Activated T-helper 17 cell treated with anti-CD3 and anti-CD28 coated beads, Interleukin-2, amount 50 U/mL, for 72 hours (primary cell): ENCODE results near the gene UGT8. TPM values are rescaled to one million over a fixed set of nuclear protein-coding genes. Genes with fewer than 3 reads are reported as not detected.
"Not testable (repeated sequence)": the region's sequence is repeated elsewhere in the genome, so short reads cannot be mapped to it uniquely, and the experiment has no call there.

ENCODE experiments used
- ATAC-seq: fragments of 150-1000 bp; cut with Tn5 transposase; replicated peaks from 2 replicates; pipeline ENCODE4 v1.10.0; 2021; ENCODE audit warnings: mild to moderate bottlenecking, moderate library complexity
- H3K27ac Mint-ChIP-seq: one replicate; pipeline ENCODE4 v1.8.0; 2022; ENCODE audit warnings: mixed read lengths
- H3K27me3 Mint-ChIP-seq: one replicate; pipeline ENCODE4 v1.8.0; 2022; ENCODE audit warnings: mixed read lengths
- H3K36me3 Mint-ChIP-seq: one replicate; pipeline ENCODE4 v1.8.0; 2022; ENCODE audit warnings: low read depth, mild to moderate bottlenecking, mixed read lengths
- H3K4me1 Mint-ChIP-seq: one replicate; pipeline ENCODE4 v1.8.0; 2022; ENCODE audit warnings: mixed read lengths
- H3K4me3 Mint-ChIP-seq: one replicate; pipeline ENCODE4 v1.8.0; 2022; ENCODE audit warnings: mild to moderate bottlenecking, mixed read lengths
- H3K9me3 Mint-ChIP-seq: one replicate; pipeline ENCODE4 v1.8.0; 2022; ENCODE audit warnings: mixed read lengths
- total RNA-seq, 2 donors: library from RNA; stranded (reverse); gene quantifications; one replicate each; pipeline ENCODE4 v1.2.3, GENCODE V29; 2022

The UGT8 gene, protein sequence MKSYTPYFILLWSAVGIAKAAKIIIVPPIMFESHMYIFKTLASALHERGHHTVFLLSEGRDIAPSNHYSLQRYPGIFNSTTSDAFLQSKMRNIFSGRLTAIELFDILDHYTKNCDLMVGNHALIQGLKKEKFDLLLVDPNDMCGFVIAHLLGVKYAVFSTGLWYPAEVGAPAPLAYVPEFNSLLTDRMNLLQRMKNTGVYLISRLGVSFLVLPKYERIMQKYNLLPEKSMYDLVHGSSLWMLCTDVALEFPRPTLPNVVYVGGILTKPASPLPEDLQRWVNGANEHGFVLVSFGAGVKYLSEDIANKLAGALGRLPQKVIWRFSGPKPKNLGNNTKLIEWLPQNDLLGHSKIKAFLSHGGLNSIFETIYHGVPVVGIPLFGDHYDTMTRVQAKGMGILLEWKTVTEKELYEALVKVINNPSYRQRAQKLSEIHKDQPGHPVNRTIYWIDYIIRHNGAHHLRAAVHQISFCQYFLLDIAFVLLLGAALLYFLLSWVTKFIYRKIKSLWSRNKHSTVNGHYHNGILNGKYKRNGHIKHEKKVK
- 1 to 10 TPM in 1 of 2 donors, under 1 TPM in 1; 0.82 to 1.4 TPM for total RNA-seq

DNA sequence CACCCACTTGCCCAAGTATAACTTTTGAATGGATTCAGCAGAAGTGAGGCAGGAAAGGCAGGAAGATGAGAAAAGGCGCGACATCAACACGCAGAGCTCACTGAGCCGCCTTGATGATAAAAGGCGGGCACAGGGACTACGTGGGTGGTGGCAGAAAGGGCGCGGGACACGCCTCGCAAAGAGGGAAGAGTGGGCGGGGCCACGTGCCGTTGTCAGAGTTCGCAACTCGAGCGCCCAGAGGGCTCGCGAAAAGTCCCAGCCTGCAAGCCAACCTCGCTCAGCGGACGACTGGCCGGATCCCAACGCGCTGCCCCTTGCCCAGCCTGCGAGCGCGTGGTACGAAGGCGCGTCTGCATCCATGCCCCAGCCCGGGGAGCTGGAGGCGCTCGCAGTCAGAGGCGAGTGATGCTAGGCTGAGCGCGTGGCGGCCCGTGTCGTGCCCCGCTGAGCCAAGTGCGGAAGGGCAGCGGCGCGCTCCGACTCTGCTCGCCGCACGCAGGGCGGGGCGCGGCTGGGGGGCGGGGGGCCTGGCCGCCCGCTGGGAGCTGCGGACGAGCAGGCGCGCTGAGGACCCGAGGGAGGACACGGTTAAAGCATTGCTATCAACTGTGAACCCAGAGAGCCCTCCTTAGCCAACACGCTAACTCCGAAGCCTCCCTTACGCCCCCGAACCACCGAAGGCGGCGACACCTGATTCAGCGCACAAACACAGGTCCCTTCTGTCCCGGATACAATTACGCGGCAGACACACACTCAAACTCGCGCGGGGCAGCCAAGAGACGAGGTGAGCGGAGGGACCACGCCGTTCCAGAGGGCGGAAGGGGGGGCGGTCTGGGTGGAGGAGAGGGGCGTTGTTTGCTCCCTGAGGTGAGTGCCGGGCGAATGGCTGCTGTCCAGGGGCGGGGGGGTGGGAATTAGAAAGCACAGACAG is at the start of gene UGT8:
UGT8 (plus strand) TSS at position 617 of the 931 bp plus-strand sequence. CDS start 24,074 bp downstream, outside the sequence.
- Mint-ChIP-seq H3K36me3 (no peaks in the 10 kb centered on the region), H3K27ac (no peak within 1 kb of the TSS), H3K4me3 (peak within 1 kb of the TSS; percentile 70), H3K4me1 (no peaks in the 10 kb centered on the region), H3K27me3 (peaks cover 26% of the 10 kb centered on the region), H3K9me3 (no peaks in the 10 kb centered on the region)
- ATAC-seq: peak; percentile 72

DNA sequence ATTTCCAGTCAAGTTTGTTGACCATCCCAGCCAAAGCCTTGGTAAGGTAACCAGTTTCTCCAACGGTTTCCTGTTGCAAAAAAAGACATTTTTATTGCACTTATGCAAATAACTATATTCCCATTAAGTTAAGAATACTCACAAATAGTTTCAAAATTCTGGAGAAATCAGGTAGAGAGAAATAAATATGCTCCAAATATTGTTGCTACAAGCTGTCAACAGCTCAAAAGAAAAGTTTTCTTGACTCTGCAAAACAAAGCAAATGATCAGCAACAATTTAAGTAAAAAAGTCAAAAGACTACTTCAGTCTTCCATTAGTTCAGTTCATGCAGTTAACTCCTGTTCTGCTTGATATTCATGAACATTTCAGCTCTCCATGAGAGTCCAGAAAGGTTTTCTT is 49.0 kb upstream of the UGT8 start:
- peaks cover 13% of the 10 kb centered on the region for H3K27me3 Mint-ChIP-seq
- H3K4me3 Mint-ChIP-seq: no peak overlapping the region
- peaks cover 9% of the 10 kb centered on the region for H3K9me3 Mint-ChIP-seq
- ATAC-seq: no peak
- H3K36me3 Mint-ChIP-seq: no peaks in the 10 kb centered on the region
- H3K4me1 Mint-ChIP-seq: no peaks in the 10 kb centered on the region
- H3K27ac Mint-ChIP-seq: no peak overlapping the region

DNA sequence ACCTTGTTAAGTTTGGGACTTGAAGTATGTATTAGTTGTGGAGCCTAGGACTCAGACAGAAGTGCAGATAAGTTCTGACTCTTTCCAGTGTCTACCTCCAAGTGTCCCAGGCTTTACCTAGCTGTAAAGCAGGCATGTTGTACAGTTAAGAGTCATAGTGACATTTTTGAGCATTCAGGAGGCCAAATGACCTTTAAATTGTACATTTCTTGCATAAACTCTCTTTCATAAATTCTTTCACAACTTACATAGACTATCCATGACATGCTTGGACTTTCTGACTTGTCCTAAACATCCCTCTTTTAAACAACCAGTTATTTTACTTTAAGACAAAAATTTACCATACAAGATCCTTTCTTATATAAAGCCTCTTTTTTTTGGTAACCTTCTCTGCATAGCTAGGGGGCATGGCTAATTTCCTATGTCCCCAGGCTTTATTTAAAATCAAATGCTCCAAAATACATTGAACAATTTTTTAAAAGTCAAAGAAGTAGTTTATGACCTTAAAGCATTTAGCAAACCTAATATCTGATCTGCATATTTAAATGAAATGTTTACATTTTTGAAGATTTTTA is 40.1 kb upstream of the UGT8 start:
- Mint-ChIP-seq H3K27me3 (peaks cover 4% of the 10 kb centered on the region), H3K9me3 (peaks cover 6% of the 10 kb centered on the region), H3K36me3 (no peaks in the 10 kb centered on the region), H3K4me1 (no peaks in the 10 kb centered on the region), H3K4me3 (no peak overlapping the region), H3K27ac (no peak overlapping the region)
- ATAC-seq: no peak

DNA sequence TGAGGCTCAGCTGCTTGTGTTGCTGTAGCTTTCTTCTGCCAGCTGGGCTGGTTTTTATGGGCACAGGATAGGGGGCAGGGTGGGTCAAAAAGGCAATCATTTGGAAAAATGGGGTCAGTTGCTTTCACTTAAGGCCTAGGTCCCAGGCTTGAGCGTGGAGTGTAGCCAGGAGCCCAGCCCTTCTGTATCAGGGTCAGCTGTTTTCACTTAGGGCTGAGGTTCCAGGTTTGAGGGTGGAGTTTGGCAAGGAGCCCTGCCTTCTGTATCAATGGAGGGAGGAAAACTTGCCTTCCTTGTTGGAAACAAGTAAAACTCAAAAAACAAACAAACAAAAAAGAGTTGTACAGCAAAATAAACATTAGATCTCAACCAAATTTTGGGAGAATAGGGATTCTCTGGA is 37.0 kb upstream of the UGT8 start:
- H3K9me3 Mint-ChIP-seq: peaks cover 6% of the 10 kb centered on the region
- H3K36me3 Mint-ChIP-seq: no peaks in the 10 kb centered on the region
- no peak for ATAC-seq
- no peak overlapping the region for H3K4me3 Mint-ChIP-seq
- H3K27ac Mint-ChIP-seq: no peak overlapping the region
- peaks cover 4% of the 10 kb centered on the region for H3K27me3 Mint-ChIP-seq
- H3K4me1 Mint-ChIP-seq: no peaks in the 10 kb centered on the region

DNA sequence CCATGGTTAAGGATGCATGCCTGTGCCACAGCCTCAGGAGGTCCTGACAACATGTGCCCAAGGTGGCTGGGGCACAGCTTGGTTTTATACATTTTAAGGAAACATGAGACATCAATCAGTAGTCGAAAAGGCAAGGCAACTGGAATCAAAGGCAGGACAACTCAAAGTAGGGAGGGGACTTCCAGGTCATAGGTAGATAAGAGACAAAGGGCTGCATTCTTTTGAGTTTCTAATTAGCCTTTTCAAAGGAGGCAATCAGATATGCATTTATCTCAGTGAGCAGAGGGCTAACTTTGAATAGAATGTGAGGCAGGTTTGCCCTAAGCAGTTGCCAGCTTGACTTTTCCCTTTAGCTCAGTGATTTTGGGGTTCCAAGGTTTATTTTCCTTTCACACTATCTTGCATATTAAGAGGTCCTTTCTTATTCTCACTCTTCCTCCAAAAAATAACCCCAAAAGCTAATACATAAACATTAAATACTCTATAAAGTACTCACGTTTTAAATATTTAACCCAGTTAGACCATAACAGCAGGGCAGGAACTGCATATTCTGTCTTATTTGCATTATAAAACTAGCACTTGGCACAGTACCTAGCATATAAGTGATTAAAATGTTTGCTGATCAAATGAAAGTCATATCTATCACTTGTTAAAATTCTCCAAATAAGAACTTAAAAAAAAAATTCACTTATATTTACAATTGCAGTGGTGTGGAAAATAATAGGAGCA is 36.3 kb upstream of the UGT8 start:
- ATAC-seq: no peak
- no peak overlapping the region for H3K4me3 Mint-ChIP-seq
- no peaks in the 10 kb centered on the region for H3K36me3 Mint-ChIP-seq
- H3K4me1 Mint-ChIP-seq: no peaks in the 10 kb centered on the region
- peaks cover 6% of the 10 kb centered on the region for H3K9me3 Mint-ChIP-seq
- H3K27ac Mint-ChIP-seq: no peak overlapping the region
- H3K27me3 Mint-ChIP-seq: peaks cover 4% of the 10 kb centered on the region

DNA sequence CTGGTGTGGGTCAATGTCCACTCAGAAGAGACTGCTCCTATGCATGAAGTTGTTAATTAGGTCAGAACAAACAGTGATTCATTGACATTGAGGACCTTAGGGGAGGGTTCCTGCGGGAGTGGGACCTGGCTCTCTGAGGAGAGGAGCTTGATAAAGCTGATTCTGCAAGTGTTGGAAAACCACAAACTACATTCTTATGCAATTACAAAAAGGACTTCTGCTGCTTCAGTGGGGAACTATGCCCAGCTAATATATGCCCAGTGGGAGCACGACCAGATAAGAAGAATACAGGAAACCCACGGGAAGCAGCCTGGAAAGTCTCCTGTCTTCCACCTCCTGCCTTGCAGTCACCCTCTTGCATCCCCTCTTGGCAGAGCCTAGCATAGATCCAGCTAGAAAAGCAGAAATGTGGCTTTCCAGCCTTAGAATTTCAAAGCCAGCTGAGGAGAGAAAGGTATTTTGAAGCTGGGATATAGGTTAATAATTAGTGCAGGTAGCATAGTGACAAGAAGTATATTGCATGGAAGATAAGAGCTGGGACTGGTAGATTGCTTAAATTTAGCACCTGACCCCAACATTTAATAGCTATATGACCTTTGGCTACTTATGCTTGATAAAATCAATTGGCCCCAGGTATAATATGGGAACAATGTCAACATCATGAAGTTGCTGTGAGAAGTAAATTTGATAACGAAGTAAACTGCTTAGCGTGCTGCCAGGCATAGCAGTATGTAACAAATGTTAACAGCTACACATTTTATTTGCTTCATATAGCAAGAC is 34.9 kb upstream of the UGT8 start:
- no peaks in the 10 kb centered on the region for H3K27me3 Mint-ChIP-seq
- H3K27ac Mint-ChIP-seq: no peak overlapping the region
- no peak for ATAC-seq
- no peaks in the 10 kb centered on the region for H3K36me3 Mint-ChIP-seq
- H3K4me3 Mint-ChIP-seq: no peak overlapping the region
- H3K4me1 Mint-ChIP-seq: no peaks in the 10 kb centered on the region
- no peaks in the 10 kb centered on the region for H3K9me3 Mint-ChIP-seq

DNA sequence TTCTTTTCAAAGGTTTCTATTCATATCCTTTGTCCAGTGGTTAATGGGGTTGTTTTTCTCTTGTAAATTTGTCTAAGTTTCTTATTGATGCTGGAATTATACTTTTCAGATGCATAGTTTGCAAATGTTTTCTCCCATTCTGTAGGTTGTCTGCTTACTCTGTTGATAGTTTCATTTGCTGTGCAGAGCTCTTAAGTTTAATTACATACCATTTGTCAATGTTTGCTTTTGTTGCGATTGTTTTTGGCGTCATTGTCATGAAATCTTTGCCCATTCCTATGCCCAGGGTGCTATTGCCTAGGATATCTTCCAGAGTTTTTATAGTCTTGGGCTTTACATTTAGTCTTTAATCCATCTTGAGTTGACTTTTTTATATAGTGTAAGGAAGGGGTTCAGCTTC is 21.2 kb upstream of the UGT8 start:
- no peaks in the 10 kb centered on the region for H3K4me1 Mint-ChIP-seq
- no peak overlapping the region for H3K27ac Mint-ChIP-seq
- peaks cover 17% of the 10 kb centered on the region for H3K9me3 Mint-ChIP-seq
- no peak overlapping the region for H3K4me3 Mint-ChIP-seq
- ATAC-seq: no peak
- H3K36me3 Mint-ChIP-seq: no peaks in the 10 kb centered on the region
- H3K27me3 Mint-ChIP-seq: peaks cover 26% of the 10 kb centered on the region

DNA sequence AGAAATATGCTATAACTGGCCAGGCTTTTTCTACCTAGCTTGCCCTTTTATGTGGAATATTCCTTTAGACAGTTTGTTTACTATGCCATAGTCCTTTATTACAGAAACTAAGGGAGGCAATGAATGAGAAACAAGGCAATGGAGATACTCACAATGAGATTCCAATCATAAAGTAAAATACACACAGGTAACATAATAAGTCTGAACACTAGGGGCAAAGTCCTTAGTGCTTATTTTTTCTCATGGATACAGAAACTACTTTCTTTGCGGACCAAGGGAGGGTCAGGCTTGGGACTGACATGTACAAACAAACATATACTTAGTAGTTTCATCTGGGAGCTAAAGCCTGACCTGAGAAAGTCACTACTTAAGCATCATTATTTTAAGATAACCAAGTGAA is 16.0 kb upstream of the UGT8 start:
- Mint-ChIP-seq H3K27me3 (peaks cover 23% of the 10 kb centered on the region), H3K4me1 (no peaks in the 10 kb centered on the region), H3K9me3 (peaks cover 7% of the 10 kb centered on the region), H3K36me3 (no peaks in the 10 kb centered on the region), H3K4me3 (no peak overlapping the region), H3K27ac (no peak overlapping the region)
- no peak for ATAC-seq

DNA sequence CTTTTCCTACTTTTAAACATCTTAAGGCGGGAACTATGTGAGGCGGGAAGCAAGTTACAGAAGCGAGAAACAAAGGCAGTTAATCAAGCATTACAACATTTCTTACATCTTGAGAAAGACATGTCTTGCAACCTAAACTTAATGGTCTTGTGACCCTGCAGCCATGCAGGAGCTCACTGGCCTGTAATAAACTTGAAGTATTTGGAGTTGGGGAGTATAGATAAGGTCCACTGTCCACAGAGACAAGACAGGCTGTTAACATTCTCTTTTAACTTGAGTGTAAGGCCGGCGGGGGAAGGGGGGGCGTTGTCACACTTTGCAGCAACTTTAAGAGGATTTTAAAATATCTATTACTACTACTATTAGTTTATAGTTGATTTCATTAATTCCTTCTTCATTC is 10.3 kb upstream of the UGT8 start:
- no peak for ATAC-seq
- Mint-ChIP-seq H3K4me3 (no peak overlapping the region), H3K27ac (no peak overlapping the region), H3K4me1 (no peaks in the 10 kb centered on the region), H3K27me3 (peaks cover under 1% of the 10 kb centered on the region), H3K9me3 (peaks cover 3% of the 10 kb centered on the region), H3K36me3 (no peaks in the 10 kb centered on the region)

DNA sequence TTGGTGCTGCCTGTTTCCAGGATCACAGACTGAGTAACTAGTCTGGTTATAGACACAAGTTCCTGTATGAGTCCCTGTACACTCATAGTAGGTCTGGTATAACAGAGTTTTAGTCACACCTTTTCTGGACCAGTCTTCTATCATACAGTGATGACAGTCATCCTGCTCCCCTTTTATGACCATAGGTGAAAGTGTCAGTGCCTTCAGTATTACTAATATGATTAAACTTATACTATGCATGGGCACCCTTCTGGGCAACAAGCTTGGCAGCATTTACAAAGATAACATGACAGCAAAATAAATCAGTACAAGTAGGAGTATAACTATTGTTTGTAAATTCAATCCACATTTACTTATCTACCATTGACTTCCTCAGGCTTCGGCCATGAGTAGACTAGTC is 8.2 kb upstream of the UGT8 start:
- H3K4me1 Mint-ChIP-seq, H3K27ac Mint-ChIP-seq, H3K36me3 Mint-ChIP-seq, H3K27me3 Mint-ChIP-seq, H3K4me3 Mint-ChIP-seq, H3K9me3 Mint-ChIP-seq: not testable (repeated sequence)
- ATAC-seq: peak; percentile 44

DNA sequence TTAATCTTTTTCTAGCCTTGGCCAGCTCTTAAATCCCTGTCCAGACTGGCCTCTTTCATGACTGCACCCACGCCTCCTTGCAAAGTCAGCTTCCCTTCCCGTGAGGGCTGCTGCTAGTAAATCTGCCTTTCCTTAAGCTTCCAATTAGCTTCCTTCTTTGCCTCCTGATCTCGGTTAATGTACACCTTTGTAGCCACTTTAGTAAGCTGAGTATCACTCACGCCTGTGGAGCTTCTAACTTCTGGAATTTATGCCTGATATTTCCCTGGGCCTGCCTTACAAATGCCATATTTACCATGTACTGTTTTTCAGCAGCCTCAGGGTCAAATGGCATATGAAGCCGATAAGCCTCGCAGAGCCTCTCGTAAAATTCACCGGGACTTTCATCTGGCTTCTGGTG is 5.1 kb upstream of the UGT8 start:
- no peaks in the 10 kb centered on the region for H3K4me1 Mint-ChIP-seq
- H3K4me3 Mint-ChIP-seq: no peak overlapping the region
- H3K27me3 Mint-ChIP-seq: peaks cover 13% of the 10 kb centered on the region
- no peak for ATAC-seq
- no peak overlapping the region for H3K27ac Mint-ChIP-seq
- no peaks in the 10 kb centered on the region for H3K36me3 Mint-ChIP-seq
- peaks cover 3% of the 10 kb centered on the region for H3K9me3 Mint-ChIP-seq

DNA sequence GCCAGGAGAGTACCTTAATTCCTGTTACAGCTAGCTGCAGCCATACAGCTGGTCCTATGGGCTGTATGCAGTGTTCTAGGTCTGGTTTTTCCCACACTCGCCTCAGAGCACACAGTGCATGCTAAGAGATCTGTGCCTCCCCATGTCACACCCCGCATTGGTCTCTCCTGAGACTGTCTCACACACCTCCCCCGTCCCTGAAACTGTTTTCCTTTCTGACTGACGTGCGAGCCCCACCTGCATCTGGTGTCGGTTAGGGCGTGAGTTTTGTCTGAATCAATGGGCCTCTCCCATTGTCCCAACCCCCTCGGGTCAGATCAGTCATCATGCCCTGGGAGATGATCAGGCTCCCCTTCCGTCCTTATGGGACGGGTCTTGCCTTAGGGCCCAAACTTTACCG is 3.4 kb upstream of the UGT8 start:
- H3K9me3 Mint-ChIP-seq: peaks cover 3% of the 10 kb centered on the region

DNA sequence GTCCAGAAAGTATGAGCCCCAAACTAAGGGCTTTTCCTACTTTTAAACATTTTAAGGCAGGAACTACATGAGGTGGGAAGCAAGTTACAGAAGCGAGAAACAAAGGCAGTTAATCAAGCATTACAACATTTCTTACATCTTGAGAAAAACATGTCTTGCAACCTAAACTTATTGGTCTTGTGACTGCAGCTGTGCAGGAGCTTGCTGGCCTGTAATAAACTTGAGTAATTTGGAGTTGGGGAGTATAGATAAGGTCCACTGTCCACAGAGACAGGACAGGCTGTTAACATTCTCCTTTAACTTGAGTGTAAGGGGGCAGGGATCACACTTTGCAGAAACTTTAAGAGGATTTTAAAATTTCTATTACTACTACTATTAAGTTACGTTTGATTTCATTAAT is 2.7 kb upstream of the UGT8 start:
- Mint-ChIP-seq H3K9me3 (peaks cover 3% of the 10 kb centered on the region), H3K4me3 (no peak overlapping the region), H3K36me3 (no peaks in the 10 kb centered on the region), H3K4me1 (no peaks in the 10 kb centered on the region), H3K27ac (no peak overlapping the region), H3K27me3 (peaks cover 29% of the 10 kb centered on the region)
- ATAC-seq: no peak

More for the DNA sequence above, 3.4 kb upstream of the UGT8 start:
- Mint-ChIP-seq H3K27ac (no peak overlapping the region), H3K4me3 (no peak overlapping the region), H3K27me3 (peaks cover 24% of the 10 kb centered on the region), H3K4me1 (no peaks in the 10 kb centered on the region), H3K36me3 (no peaks in the 10 kb centered on the region)
- no peak for ATAC-seq
